Natural killer cell (primary cell): ENCODE measurements around the gene DCXR. TPM values are rescaled to one million over a fixed set of nuclear protein-coding genes. Genes with fewer than 3 reads are reported as not detected.

Experiments
- ATAC-seq, 3 donors: fragments of 150-1000 bp in 2 of 3; fragments of 200-7000 bp in 1 of 3; cut with Tn5 transposase; 1 replicate in 1 of 3; 2 replicates in 2 of 3; pipeline ENCODE4 v1.10.0; 2021; ENCODE audit warnings: mild to moderate bottlenecking in 2 of 3, moderate library complexity in 2 of 3
- DNase-seq, 2 donors: peaks; one replicate each; pipeline versions ENCODE4 v3.0.0 to v3.0.0-alpha.2; 2013 to 2021; ENCODE audit warnings: mixed read lengths in 1 of 2
- H3K27ac ChIP-seq: one replicate; pipeline ENCODE4 v1.5.1; 2013; ENCODE audit warnings: mild to moderate bottlenecking, low read length
- H3K27me3 ChIP-seq: one replicate; pipeline ENCODE4 v1.6.1; 2013; ENCODE audit warnings: low read length; ENCODE audit not compliant: control insufficient read depth, insufficient read depth
- H3K36me3 ChIP-seq: one replicate; pipeline ENCODE4 v1.6.1; 2013; ENCODE audit warnings: low read length; ENCODE audit not compliant: control insufficient read depth, insufficient read depth
- H3K4me1 ChIP-seq: one replicate; pipeline ENCODE4 v1.6.1; 2013; ENCODE audit warnings: low read length; ENCODE audit not compliant: control insufficient read depth, insufficient read depth
- H3K4me3 ChIP-seq: one replicate; pipeline ENCODE4 v1.5.1; 2013; ENCODE audit warnings: low read length
- H3K9me3 ChIP-seq: one replicate; pipeline ENCODE4 v1.6.1; 2013; ENCODE audit warnings: low read length; ENCODE audit not compliant: control insufficient read depth, insufficient read depth
- H3K27ac Mint-ChIP-seq, 2 donors: one replicate each; pipeline ENCODE4 v1.8.0; 2022; ENCODE audit warnings: mild to moderate bottlenecking in 2 of 2, mixed read lengths in 2 of 2, moderate library complexity in 1 of 2
- H3K27me3 Mint-ChIP-seq, 2 donors: one replicate each; pipeline ENCODE4 v1.8.0; 2022; ENCODE audit warnings: low read depth in 2 of 2, mixed read lengths in 2 of 2
- H3K36me3 Mint-ChIP-seq: one replicate; pipeline ENCODE4 v1.8.0; 2022; ENCODE audit warnings: mixed read lengths
- H3K4me1 Mint-ChIP-seq, 2 donors: one replicate each; pipeline ENCODE4 v1.8.0; 2022; ENCODE audit warnings: mixed read lengths in 2 of 2
- H3K4me3 Mint-ChIP-seq: one replicate; pipeline ENCODE4 v1.8.0; 2022; ENCODE audit warnings: mild to moderate bottlenecking, moderate library complexity, mixed read lengths
- H3K9me3 Mint-ChIP-seq, 2 donors: one replicate each; pipeline ENCODE4 v1.8.0; 2022; ENCODE audit warnings: mixed read lengths in 2 of 2
- WGBS: methylation state at CpG from one replicate; pipeline ENCODE4 v1.1.7; 2013; ENCODE audit warnings: missing lambda C conversion rate; ENCODE audit not compliant: insufficient coverage; 5-methylcytosine and 5-hydroxymethylcytosine counted together
- intact Hi-C: fragments of 100-400 bp; cut with micrococcal nuclease; formaldehyde crosslinking; loops from one replicate; pipeline ENCODE4 v1.14.2; 2022
- total RNA-seq, 4 donors: library from RNA; stranded (reverse); fragments of 120-200 nt in 1 of 4; gene quantifications; one replicate each; pipeline versions ENCODE4 v1.2.3 to v1.2.4, GENCODE V29; 2013 to 2022
- TF ChIP-seq, protein P1 (sequence below): fragments of 200-600 bp; IDR thresholded peaks from one replicate; pipeline ENCODE4 v1.8.0; 2022; ENCODE audit warnings: antibody characterized with exemption

Gene DCXR
- total RNA-seq, 3 donors from 2014 or later (not counting 1 experiment from before 2014, with no cell fraction given) = 93.9 to 171 (median 145) TPM

DNA sequence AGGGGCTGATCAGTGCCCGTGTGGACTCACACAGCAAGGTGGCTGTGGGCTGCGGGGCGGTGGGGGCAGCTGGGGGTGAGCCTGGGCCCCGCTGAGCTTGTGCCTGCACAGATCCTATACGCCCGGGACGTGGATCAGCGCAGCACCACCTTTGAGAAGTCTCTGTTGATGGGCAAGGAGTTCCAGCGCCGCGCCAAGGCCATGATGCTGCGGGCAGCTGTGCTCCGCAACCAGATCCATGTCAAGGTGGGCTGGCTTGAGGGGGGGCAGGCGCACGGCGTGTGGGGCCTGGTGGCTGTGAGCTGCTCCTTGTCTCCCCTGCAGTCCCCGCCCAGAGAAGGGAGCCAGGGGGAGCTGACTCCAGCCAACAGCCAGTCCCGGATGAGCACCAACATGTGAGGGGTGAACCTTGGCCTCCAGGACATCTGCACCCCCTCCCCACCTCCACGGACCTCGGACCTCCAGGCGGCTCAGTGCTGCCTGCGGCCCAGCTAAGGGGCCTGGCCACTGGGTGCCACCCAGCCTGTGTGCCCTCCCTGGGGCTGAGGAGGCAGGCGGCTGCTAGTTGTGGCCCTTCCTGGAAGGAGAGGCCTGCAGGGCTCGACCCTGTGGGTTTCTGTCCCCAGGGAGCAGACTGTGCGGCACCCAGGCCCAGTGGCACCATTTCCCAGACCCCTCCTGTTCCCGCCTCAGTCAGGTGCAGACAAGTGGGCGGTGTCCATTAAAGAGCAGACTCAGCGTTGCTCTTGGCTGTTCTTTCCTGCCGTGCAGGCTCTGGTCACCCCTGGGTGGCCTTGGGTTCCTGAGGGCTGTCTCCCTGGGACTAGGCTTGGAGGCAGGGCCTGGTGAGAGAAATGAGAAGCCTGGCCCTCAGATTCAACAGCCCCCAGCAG, 19.5 kb upstream of the DCXR start:
- peaks cover 0 to 13% of the 10 kb centered on the region in 2 donors for H3K4me1 Mint-ChIP-seq
- TF ChIP-seq, protein P1, sequence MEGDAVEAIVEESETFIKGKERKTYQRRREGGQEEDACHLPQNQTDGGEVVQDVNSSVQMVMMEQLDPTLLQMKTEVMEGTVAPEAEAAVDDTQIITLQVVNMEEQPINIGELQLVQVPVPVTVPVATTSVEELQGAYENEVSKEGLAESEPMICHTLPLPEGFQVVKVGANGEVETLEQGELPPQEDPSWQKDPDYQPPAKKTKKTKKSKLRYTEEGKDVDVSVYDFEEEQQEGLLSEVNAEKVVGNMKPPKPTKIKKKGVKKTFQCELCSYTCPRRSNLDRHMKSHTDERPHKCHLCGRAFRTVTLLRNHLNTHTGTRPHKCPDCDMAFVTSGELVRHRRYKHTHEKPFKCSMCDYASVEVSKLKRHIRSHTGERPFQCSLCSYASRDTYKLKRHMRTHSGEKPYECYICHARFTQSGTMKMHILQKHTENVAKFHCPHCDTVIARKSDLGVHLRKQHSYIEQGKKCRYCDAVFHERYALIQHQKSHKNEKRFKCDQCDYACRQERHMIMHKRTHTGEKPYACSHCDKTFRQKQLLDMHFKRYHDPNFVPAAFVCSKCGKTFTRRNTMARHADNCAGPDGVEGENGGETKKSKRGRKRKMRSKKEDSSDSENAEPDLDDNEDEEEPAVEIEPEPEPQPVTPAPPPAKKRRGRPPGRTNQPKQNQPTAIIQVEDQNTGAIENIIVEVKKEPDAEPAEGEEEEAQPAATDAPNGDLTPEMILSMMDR = no peak
- no peak overlapping the region for H3K4me3 ChIP-seq
- H3K4me3 Mint-ChIP-seq = no peak overlapping the region
- no peaks in the 10 kb centered on the region for H3K36me3 Mint-ChIP-seq
- intact Hi-C loops = no loop called here
- no peak for DNase-seq
- no peaks in the 10 kb centered on the region for H3K27me3 Mint-ChIP-seq
- ATAC-seq = no peak
- no peak overlapping the region for H3K27ac Mint-ChIP-seq
- peaks cover 55% of the 10 kb centered on the region for H3K36me3 ChIP-seq
- H3K27me3 ChIP-seq = no peaks in the 10 kb centered on the region
- H3K9me3 ChIP-seq = no peaks in the 10 kb centered on the region
- WGBS = 93% methylated on average over 29 of the region's 29 CpGs
- H3K4me1 ChIP-seq = peaks cover 20% of the 10 kb centered on the region
- no peaks in the 10 kb centered on the region for H3K9me3 Mint-ChIP-seq
- H3K27ac ChIP-seq = no peak overlapping the region

GRCh38 chr17:82055965-82056728, 18.6 kb upstream of the DCXR start:
- peaks cover 0 to 13% of the 10 kb centered on the region in 2 donors for H3K4me1 Mint-ChIP-seq
- Histone ChIP-seq H3K4me1 (peaks cover 20% of the 10 kb centered on the region), H3K36me3 (peaks cover 49% of the 10 kb centered on the region), H3K27ac (no peak overlapping the region), H3K4me3 (no peak overlapping the region), H3K27me3 (no peaks in the 10 kb centered on the region), H3K9me3 (no peaks in the 10 kb centered on the region)
- no peak for DNase-seq
- TF ChIP-seq, protein P1 = no peak
- WGBS = 94% methylated on average over 28 of the region's 28 CpGs
- no peak overlapping the region for H3K27ac Mint-ChIP-seq
- H3K36me3 Mint-ChIP-seq = no peaks in the 10 kb centered on the region
- H3K27me3 Mint-ChIP-seq = no peaks in the 10 kb centered on the region
- no peak overlapping the region for H3K4me3 Mint-ChIP-seq
- no peak for ATAC-seq
- intact Hi-C loops = no loop called here
- H3K9me3 Mint-ChIP-seq = no peaks in the 10 kb centered on the region

DNA sequence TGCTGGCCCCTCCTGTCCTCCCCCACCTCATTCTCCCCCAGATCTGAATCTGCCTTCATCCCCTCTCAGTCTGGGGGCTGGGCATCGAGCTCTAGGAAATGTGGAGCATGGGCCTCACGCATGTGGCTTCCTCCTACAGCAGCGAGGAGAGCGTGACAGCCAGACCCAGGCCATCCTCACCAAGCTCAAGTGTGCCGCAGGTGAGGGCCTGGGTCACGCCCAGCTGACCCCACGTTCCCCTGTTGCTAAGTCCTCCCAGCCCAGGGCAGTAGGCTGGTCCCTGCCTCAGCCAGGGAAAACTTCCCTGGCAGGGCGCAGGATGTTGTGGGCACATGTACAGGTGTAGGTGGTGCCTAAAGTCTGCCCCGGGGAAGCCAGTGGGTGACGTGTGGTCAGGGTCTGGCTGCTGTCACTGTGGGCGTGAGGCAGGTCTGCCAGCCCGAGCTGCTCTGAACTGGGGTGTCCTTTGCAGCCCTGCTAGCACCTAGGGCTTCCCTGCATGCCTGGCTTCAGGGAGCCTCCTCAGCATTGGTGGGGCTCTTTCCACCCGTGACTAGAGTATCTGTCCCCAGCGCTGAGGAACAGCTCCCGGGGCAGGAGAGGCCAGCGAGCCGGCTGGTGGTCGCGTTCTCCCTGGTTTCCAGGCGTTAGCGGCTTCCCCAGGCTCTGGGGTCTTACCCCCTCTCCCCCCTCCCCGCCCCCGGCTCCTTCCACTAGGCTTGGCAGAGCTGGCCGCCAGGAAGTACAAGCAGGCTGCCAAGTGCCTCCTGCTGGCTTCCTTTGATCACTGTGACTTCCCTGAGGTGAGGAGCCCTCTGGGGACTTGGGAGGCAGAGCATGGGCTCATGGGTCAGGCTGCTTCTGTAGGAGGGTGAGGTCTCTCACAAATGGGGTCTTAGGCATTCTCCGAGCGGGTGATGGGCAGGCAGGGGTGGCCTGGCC, 17.8 kb upstream of the DCXR start:
- no peaks in the 10 kb centered on the region for H3K27me3 Mint-ChIP-seq
- DNase-seq = no peak
- Histone ChIP-seq H3K9me3 (no peaks in the 10 kb centered on the region), H3K27me3 (no peaks in the 10 kb centered on the region), H3K36me3 (peaks cover 40% of the 10 kb centered on the region), H3K4me3 (no peak overlapping the region), H3K27ac (no peak overlapping the region), H3K4me1 (peaks cover 29% of the 10 kb centered on the region)
- no peak for ATAC-seq
- TF ChIP-seq, protein P1 = no peak
- H3K27ac Mint-ChIP-seq = no peak overlapping the region
- WGBS = 84% methylated on average over 24 of the region's 26 CpGs
- no peaks in the 10 kb centered on the region for H3K36me3 Mint-ChIP-seq
- no peaks in the 10 kb centered on the region for H3K9me3 Mint-ChIP-seq
- peaks cover 0 to 16% of the 10 kb centered on the region in 2 donors for H3K4me1 Mint-ChIP-seq
- no peak overlapping the region for H3K4me3 Mint-ChIP-seq
- intact Hi-C loops = no loop called here
